ENCODE data around the gene GHR.

GHR gene

DNA sequence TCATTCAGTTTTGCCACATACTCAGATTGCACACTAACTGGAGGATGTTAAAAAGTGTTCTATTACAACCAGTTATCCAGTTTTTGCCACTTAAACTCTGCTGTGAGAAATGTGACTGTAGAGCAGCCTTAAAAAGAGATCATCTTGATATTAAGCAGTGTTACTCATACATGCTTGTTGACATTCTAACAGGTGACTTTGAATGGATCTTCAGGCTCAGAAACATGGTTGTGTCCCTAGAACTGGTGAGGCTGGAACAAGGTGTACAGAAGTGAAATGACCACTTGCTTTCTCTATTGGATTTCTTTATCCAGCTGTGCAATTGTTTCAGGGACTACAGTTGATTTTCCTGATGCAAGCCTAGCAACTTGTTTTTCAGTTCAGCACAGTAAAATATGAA, 167.3 kb downstream of the GHR start:
- TF ChIP-seq ZBTB7A (IDR thresholded peaks at IDR 0.05; ENCODE audit: low read depth) (no peak), EP300 (IDR thresholded peaks at IDR 0.05; ENCODE audit: borderline replicate concordance) (no peak), YY1 (IDR thresholded peaks at IDR 0.05; ENCODE audit: low read depth) (no peak), TAF1 (IDR thresholded peaks at IDR 0.05; ENCODE audit: low read depth) (no peak), CEBPB (IDR thresholded peaks at IDR 0.05) (no peak), FOXM1 (IDR thresholded peaks at IDR 0.05; ENCODE audit: borderline replicate concordance, low read depth) (no peak), RAD21 (IDR thresholded peaks at IDR 0.05; ENCODE audit: low read depth) (no peak), EGR1 (IDR thresholded peaks at IDR 0.05) (no peak), NFIC (IDR thresholded peaks at IDR 0.05) (no peak), TEAD4 (IDR thresholded peaks at IDR 0.05) (no peak), TCF12 (IDR thresholded peaks at IDR 0.05; ENCODE audit: low read depth) (no peak)
- TF ChIP-seq, protein P1, sequence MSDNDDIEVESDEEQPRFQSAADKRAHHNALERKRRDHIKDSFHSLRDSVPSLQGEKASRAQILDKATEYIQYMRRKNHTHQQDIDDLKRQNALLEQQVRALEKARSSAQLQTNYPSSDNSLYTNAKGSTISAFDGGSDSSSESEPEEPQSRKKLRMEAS (IDR thresholded peaks at IDR 0.05), result no peak
- TF ChIP-seq, protein P2, sequence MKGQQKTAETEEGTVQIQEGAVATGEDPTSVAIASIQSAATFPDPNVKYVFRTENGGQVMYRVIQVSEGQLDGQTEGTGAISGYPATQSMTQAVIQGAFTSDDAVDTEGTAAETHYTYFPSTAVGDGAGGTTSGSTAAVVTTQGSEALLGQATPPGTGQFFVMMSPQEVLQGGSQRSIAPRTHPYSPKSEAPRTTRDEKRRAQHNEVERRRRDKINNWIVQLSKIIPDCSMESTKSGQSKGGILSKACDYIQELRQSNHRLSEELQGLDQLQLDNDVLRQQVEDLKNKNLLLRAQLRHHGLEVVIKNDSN (IDR thresholded peaks at IDR 0.05), result no peak

DNA sequence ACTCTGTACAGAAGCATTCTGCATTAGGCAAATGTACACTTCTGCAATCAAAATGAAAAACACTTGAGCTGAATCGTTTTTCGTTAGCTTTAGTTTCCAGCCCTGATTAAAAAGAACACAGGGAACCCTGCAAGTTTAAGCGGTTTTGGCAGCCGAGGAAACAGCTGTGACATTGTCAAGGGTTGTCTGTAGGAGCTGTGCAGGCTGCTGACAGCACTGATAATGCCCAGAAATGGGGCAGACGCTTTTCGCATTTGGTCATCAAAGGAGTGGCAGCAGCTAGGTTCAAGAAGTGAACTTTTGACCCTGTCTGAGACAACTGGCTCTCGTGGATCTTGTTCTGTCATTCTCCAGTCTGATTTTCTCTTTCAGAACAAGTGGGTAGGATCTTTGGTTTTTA, 167.8 kb downstream of the GHR start:
- TF ChIP-seq, protein P3, sequence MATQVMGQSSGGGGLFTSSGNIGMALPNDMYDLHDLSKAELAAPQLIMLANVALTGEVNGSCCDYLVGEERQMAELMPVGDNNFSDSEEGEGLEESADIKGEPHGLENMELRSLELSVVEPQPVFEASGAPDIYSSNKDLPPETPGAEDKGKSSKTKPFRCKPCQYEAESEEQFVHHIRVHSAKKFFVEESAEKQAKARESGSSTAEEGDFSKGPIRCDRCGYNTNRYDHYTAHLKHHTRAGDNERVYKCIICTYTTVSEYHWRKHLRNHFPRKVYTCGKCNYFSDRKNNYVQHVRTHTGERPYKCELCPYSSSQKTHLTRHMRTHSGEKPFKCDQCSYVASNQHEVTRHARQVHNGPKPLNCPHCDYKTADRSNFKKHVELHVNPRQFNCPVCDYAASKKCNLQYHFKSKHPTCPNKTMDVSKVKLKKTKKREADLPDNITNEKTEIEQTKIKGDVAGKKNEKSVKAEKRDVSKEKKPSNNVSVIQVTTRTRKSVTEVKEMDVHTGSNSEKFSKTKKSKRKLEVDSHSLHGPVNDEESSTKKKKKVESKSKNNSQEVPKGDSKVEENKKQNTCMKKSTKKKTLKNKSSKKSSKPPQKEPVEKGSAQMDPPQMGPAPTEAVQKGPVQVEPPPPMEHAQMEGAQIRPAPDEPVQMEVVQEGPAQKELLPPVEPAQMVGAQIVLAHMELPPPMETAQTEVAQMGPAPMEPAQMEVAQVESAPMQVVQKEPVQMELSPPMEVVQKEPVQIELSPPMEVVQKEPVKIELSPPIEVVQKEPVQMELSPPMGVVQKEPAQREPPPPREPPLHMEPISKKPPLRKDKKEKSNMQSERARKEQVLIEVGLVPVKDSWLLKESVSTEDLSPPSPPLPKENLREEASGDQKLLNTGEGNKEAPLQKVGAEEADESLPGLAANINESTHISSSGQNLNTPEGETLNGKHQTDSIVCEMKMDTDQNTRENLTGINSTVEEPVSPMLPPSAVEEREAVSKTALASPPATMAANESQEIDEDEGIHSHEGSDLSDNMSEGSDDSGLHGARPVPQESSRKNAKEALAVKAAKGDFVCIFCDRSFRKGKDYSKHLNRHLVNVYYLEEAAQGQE (IDR thresholded peaks at IDR 0.05; ENCODE audit: low read depth), result no peak
- TF ChIP-seq, protein P1 (IDR thresholded peaks at IDR 0.05), result no peak
- TF ChIP-seq CEBPB (IDR thresholded peaks at IDR 0.05) (no peak), ZBTB7A (IDR thresholded peaks at IDR 0.05; ENCODE audit: low read depth) (no peak), CREB1 (IDR thresholded peaks at IDR 0.05; ENCODE audit: low read depth) (no peak), FOXM1 (IDR thresholded peaks at IDR 0.05; ENCODE audit: borderline replicate concordance, low read depth) (no peak), TCF12 (IDR thresholded peaks at IDR 0.05; ENCODE audit: low read depth) (no peak), YY1 (IDR thresholded peaks at IDR 0.05; ENCODE audit: low read depth) (no peak), NFIC (IDR thresholded peaks at IDR 0.05) (no peak), RAD21 (IDR thresholded peaks at IDR 0.05; ENCODE audit: low read depth) (no peak), EP300 (IDR thresholded peaks at IDR 0.05; ENCODE audit: borderline replicate concordance) (no peak), TAF1 (IDR thresholded peaks at IDR 0.05; ENCODE audit: low read depth) (no peak), TEAD4 (IDR thresholded peaks at IDR 0.05) (no peak), EGR1 (IDR thresholded peaks at IDR 0.05) (no peak)
- TF ChIP-seq, protein P2 (IDR thresholded peaks at IDR 0.05), result no peak

DNA sequence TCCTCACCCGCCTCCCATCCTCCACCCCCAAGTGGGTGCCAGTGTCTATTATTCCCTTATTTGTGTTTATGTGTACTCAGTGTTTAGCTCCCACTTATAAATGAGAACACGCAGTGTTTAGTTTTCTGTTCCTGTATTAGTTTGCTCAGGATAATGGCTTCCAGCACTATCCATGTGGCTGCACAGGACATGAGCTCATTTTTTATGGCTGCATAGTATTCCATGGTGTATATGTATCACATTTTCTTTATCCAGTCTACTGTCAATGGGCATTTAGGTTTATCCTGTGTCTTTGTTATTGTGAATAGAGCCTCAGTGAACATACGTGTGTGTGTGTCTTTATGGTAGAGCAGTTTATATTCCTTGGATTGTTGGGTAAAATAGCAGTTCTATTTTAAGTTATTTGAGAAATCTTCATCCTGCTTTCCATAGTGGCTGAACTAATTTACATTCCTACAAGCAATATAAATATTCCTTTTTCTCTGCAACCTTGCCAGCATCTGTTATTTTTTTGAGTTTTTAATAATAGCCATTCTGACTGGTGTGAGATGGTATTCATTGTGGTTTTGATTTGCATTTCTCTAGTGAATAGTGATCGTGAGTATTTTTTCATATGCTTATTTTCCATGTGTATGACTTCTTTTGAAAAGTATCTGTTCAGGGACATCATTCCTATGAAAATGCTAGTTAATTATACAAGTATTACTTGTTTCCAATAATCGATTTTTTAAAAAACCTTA, 169.3 kb downstream of the GHR start:
- no peak for TF ChIP-seq YY1 (IDR thresholded peaks at IDR 0.05; ENCODE audit: low read depth)
- no peak for TF ChIP-seq RAD21 (IDR thresholded peaks at IDR 0.05; ENCODE audit: low read depth)
- TF ChIP-seq, protein P3 (IDR thresholded peaks at IDR 0.05; ENCODE audit: low read depth), result no peak
- TF ChIP-seq CREB1 (IDR thresholded peaks at IDR 0.05; ENCODE audit: low read depth), result no peak
- TF ChIP-seq, protein P1 (IDR thresholded peaks at IDR 0.05), result no peak
- no peak for TF ChIP-seq TAF1 (IDR thresholded peaks at IDR 0.05; ENCODE audit: low read depth)
- TF ChIP-seq, protein P2 (IDR thresholded peaks at IDR 0.05), result no peak
- no peak for TF ChIP-seq FOXM1 (IDR thresholded peaks at IDR 0.05; ENCODE audit: borderline replicate concordance, low read depth)
- TF ChIP-seq TCF12 (IDR thresholded peaks at IDR 0.05; ENCODE audit: low read depth), result no peak
- TF ChIP-seq NFIC (IDR thresholded peaks at IDR 0.05), result no peak

DNA sequence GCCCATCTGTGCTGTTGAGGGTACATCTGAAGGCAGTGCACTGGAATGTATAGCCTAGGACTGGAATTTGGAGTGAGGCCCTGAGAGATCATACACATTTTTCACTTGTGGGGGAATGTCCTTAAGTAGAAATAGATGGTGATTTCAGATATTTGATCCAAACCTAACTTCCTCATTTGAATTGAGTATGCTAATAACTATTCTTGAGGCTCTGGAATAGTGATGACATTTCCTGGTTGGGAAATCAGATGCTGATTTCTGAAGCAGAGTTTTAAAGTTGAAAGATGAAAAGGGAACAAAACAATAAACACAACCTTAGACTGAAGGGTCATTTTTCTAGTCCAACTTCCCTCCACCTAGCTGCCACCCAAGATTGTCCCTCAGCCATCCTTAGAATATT, 170.4 kb downstream of the GHR start:
- TF ChIP-seq EGR1 (IDR thresholded peaks at IDR 0.05), result no peak
- no peak for TF ChIP-seq CEBPB (IDR thresholded peaks at IDR 0.05)
- no peak for TF ChIP-seq TEAD4 (IDR thresholded peaks at IDR 0.05)

DNA sequence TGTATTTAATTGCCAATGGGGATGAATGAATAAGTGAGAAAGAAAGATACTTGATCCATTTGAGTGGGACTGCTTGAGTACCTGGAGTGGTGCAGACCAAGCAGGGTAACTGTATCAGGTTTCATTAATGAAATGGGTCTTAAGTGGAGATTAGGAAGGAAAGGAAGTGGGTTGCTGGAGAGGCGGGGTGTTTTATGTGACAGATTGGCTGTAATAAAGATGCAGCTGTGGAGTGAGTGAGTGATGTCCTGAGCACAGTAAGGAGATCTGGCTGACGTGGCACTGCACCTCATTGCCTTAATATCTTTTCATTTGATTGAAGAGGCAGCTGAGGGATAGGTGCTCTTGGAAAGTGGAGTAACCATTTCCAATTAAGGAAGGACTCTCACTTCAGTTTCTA, 172.4 kb downstream of the GHR start:
- TF ChIP-seq EP300 (IDR thresholded peaks at IDR 0.05; ENCODE audit: borderline replicate concordance) (no peak), RAD21 (IDR thresholded peaks at IDR 0.05; ENCODE audit: low read depth) (no peak), CREB1 (IDR thresholded peaks at IDR 0.05; ENCODE audit: low read depth) (no peak), TAF1 (IDR thresholded peaks at IDR 0.05; ENCODE audit: low read depth) (no peak), ZBTB7A (IDR thresholded peaks at IDR 0.05; ENCODE audit: low read depth) (no peak), YY1 (IDR thresholded peaks at IDR 0.05; ENCODE audit: low read depth) (no peak), TEAD4 (IDR thresholded peaks at IDR 0.05) (no peak), FOXM1 (IDR thresholded peaks at IDR 0.05; ENCODE audit: borderline replicate concordance, low read depth) (no peak), NFIC (IDR thresholded peaks at IDR 0.05) (no peak), CEBPB (IDR thresholded peaks at IDR 0.05) (no peak), TCF12 (IDR thresholded peaks at IDR 0.05; ENCODE audit: low read depth) (no peak), EGR1 (IDR thresholded peaks at IDR 0.05) (no peak)
- TF ChIP-seq, protein P2 (IDR thresholded peaks at IDR 0.05), result no peak
- TF ChIP-seq, protein P1 (IDR thresholded peaks at IDR 0.05), result no peak
- TF ChIP-seq, protein P3 (IDR thresholded peaks at IDR 0.05; ENCODE audit: low read depth), result no peak
